Uterus (tissue), 2 donors: Measurements from ENCODE around the gene PAFAH1B2.
A peak's percentile ranks its signal among the peaks of the same experiment; 100 is the strongest.

ENCODE experiments used
- CTCF ChIP-seq, 4 experiments: fragments of 200-600 bp in 2 of 4; fragments of 450-650 bp in 2 of 4; sonication (generic) in 2 of 4; IDR thresholded peaks; one replicate each; pipeline ENCODE4 v1.5.1; 2016 to 2019; ENCODE audit warnings: antibody characterized with exemption in 4 of 4, mild to moderate bottlenecking in 2 of 4, moderate library complexity in 1 of 4
- POLR2A ChIP-seq, 2 donors: fragments of 450-650 bp; IDR thresholded peaks; one replicate each; pipeline ENCODE4 v1.6.1; 2016; ENCODE audit warnings: antibody characterized with exemption in 2 of 2, mild to moderate bottlenecking in 1 of 2, moderate library complexity in 1 of 2

GRCh38 chr11:117199916-117200812 is 56.1 kb downstream of the PAFAH1B2 start:
- TF ChIP-seq CTCF (IDR thresholded peaks at IDR 0.05) (no peak), POLR2A (IDR thresholded peaks at IDR 0.05) (peak in 1 of 2 donors; percentile 7)
